ENCODE results near the gene SLC8A1.

Gene SLC8A1

DNA sequence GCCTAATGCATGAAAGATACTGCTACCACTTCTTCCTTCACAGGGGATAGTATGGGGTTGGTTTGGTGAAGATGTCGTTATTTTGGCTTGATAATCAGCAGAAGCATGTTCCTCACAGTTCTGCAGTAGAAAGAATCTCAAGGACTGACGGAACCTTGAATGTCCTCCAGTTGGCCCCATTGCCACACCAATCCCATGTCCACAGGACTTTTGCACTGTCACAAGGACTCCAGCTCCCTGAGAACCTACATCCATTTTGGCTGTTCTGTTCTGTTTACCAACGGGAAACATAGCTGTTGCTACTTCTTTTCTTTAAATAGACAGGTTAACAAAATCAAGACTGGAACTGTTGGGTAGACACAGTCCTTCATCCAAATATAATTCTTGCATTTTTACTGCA lies 270.0 kb downstream of the SLC8A1 start:
- no peaks in the 10 kb centered on the region for H3K4me1 Mint-ChIP-seq (ENCODE audit: low read depth)
- no peaks in the 10 kb centered on the region for H3K9me3 Mint-ChIP-seq
- no peaks in the 10 kb centered on the region for H3K27me3 Mint-ChIP-seq
- no peaks in the 10 kb centered on the region for H3K36me3 Mint-ChIP-seq (ENCODE audit: low read depth)
- H3K27ac Mint-ChIP-seq, result no peak overlapping the region
- no peak overlapping the region for H3K4me3 Mint-ChIP-seq

GRCh38 chr2:40179801-40180200 lies 272.1 kb downstream of the SLC8A1 start:
- no peak overlapping the region for H3K27ac Mint-ChIP-seq
- no peaks in the 10 kb centered on the region for H3K27me3 Mint-ChIP-seq
- H3K4me1 Mint-ChIP-seq (ENCODE audit: low read depth), result no peaks in the 10 kb centered on the region
- no peak overlapping the region for H3K4me3 Mint-ChIP-seq
- H3K9me3 Mint-ChIP-seq, result no peaks in the 10 kb centered on the region
- no peaks in the 10 kb centered on the region for H3K36me3 Mint-ChIP-seq (ENCODE audit: low read depth)

DNA sequence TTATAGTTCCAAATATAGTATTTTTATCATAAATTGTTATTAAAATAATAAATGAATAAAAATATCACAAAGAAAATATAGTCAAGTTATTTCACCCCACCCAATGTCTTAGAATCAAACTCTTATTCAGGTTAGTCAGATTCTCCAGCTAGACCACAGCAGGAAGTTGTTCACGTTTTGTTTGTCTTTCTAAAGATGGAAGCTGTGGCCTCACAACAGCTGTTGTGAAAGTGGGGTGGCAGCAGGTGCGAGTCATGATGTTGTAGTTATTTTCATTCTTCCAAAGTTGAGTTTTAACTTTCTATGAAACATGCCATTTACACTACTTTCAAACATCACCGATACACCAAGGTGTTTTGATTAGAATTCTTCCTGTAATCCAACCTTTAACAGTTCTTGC lies 272.9 kb downstream of the SLC8A1 start:
- H3K27ac Mint-ChIP-seq, result no peak overlapping the region

DNA sequence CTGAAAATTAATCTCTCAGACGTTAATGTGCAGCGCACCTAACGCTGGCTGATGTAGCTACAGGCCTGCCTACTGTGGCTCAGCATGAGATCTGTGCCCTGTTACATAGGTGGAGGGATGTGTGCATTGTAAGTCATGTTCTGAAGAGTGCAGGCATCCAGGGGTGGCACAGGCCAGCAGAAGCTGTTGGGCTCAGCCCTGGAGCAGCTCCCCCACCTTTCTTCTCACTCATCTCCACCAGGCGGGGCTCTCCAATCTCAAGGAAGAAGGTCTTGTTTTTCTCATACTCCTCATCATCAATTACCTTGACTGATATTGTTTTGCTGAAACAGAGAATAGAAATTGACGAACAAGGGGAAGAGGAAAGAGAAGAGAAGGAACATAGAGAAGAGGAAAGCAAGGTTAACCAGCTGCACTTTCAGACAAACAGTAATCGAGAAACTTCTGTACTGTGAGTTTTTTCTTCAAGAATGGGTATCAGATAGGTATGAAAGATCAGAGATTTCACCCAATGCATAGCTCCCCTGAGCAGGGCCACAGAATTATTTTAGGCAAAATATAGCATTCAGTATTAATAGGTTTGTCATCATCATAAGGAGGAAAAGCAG lies 273.6 kb downstream of the SLC8A1 start:
- H3K36me3 Mint-ChIP-seq (ENCODE audit: low read depth), result no peaks in the 10 kb centered on the region
- no peak overlapping the region for H3K27ac Mint-ChIP-seq
- no peaks in the 10 kb centered on the region for H3K9me3 Mint-ChIP-seq
- H3K27me3 Mint-ChIP-seq, result no peaks in the 10 kb centered on the region
- no peaks in the 10 kb centered on the region for H3K4me1 Mint-ChIP-seq (ENCODE audit: low read depth)
- H3K4me3 Mint-ChIP-seq, result no peak overlapping the region

More for the DNA sequence above, 272.9 kb downstream of the SLC8A1 start:
- Mint-ChIP-seq H3K36me3 (ENCODE audit: low read depth) (no peaks in the 10 kb centered on the region), H3K4me3 (no peak overlapping the region), H3K4me1 (ENCODE audit: low read depth) (no peaks in the 10 kb centered on the region), H3K9me3 (no peaks in the 10 kb centered on the region), H3K27me3 (no peaks in the 10 kb centered on the region)

DNA sequence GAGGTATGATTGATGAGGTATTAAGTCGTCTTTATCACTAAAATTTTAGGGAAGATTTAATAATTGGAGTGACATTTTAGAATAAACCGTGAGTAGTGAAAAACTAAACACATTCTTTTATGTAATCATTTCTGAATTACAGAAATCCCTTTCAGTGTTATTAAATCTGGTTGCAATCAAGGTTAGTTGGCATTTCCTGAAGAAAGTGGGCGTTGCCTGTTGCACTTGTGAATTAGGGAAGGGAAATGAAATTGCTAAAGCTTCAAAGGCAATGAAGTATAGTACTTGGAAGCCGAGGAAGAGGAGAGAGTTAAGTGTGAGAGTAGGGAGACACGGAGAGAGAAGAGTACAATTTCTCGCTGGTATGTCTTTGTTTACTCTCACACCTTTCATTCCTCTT lies 274.5 kb downstream of the SLC8A1 start:
- no peaks in the 10 kb centered on the region for H3K9me3 Mint-ChIP-seq
- H3K36me3 Mint-ChIP-seq (ENCODE audit: low read depth), result no peaks in the 10 kb centered on the region
- no peaks in the 10 kb centered on the region for H3K27me3 Mint-ChIP-seq
- no peak overlapping the region for H3K4me3 Mint-ChIP-seq
- no peak overlapping the region for H3K27ac Mint-ChIP-seq
- H3K4me1 Mint-ChIP-seq (ENCODE audit: low read depth), result no peaks in the 10 kb centered on the region

DNA sequence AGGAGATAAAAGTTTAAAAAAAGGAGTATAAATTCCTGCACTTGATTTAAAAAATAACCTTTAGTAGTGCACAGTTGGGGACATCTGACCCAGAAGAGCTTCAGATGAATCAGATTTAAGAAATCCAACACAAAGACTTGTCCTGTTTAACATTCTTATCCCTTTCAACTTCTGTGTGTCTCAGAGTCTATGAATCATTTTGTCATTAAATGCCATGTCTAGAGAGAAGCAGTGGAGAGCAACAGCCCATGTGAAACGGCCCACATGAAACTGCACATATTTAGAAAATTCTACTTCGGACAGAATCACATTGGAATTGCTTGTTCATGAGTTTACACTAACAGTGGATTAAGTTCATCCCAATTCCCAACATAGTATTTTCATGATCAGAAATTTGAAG lies 278.6 kb downstream of the SLC8A1 start:
- Mint-ChIP-seq H3K27ac (no peak overlapping the region), H3K4me3 (no peak overlapping the region), H3K36me3 (ENCODE audit: low read depth) (no peaks in the 10 kb centered on the region), H3K27me3 (no peaks in the 10 kb centered on the region), H3K9me3 (no peaks in the 10 kb centered on the region), H3K4me1 (ENCODE audit: low read depth) (peaks cover under 1% of the 10 kb centered on the region)

DNA sequence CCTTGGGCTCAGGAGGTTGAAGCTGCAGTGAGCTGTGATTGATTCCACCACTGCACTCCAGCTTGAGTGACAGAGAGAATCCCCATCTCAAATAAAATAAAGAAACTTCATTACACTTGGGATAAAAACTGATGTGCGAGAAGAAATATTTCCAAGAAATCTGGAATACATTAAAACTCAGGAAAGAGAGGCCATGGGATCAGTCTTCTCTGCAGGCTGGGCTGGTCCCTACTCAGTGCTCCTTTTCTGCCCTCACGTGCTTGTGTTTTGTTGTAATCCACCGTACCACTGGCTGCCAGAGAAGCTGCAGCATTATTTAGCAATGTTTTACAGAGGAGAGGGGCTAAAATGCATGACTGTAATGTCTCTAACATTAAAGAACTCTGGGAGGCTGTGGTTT lies 282.0 kb downstream of the SLC8A1 start:
- H3K9me3 Mint-ChIP-seq, result no peaks in the 10 kb centered on the region
- no peak overlapping the region for H3K4me3 Mint-ChIP-seq
- H3K4me1 Mint-ChIP-seq (ENCODE audit: low read depth), result peaks cover 5% of the 10 kb centered on the region
- H3K36me3 Mint-ChIP-seq (ENCODE audit: low read depth), result no peaks in the 10 kb centered on the region
- H3K27ac Mint-ChIP-seq, result no peak overlapping the region
- H3K27me3 Mint-ChIP-seq, result no peaks in the 10 kb centered on the region

GRCh38 chr2:40169430-40169829 lies 282.5 kb downstream of the SLC8A1 start:
- H3K27ac Mint-ChIP-seq, result no peak overlapping the region
- H3K9me3 Mint-ChIP-seq, result no peaks in the 10 kb centered on the region
- no peaks in the 10 kb centered on the region for H3K36me3 Mint-ChIP-seq (ENCODE audit: low read depth)

DNA sequence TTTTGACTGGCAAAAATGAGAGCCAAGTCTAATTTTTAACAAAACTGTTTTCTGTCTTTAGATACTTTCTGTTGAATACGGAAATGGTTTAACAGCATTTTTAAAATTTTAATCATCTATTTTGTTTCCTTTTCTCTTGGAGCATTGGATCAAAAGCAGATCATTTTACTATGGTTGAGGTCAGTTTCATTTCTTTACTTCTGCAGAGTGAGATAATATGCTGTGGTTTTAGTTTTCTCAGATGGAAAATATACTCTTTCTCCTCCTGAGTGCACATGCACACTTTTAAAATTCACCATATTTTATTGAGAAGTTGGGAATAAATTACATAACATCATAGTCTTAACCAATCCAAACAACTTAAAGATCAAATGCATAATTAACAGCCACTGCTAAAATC lies 283.3 kb downstream of the SLC8A1 start:
- Mint-ChIP-seq H3K36me3 (ENCODE audit: low read depth) (no peaks in the 10 kb centered on the region), H3K4me1 (ENCODE audit: low read depth) (peaks cover 5% of the 10 kb centered on the region), H3K27ac (no peak overlapping the region), H3K4me3 (no peak overlapping the region), H3K27me3 (no peaks in the 10 kb centered on the region), H3K9me3 (no peaks in the 10 kb centered on the region)

More at GRCh38 chr2:40169430-40169829, 282.5 kb downstream of the SLC8A1 start:
- no peaks in the 10 kb centered on the region for H3K27me3 Mint-ChIP-seq
- peaks cover 5% of the 10 kb centered on the region for H3K4me1 Mint-ChIP-seq (ENCODE audit: low read depth)
- H3K4me3 Mint-ChIP-seq, result no peak overlapping the region

DNA sequence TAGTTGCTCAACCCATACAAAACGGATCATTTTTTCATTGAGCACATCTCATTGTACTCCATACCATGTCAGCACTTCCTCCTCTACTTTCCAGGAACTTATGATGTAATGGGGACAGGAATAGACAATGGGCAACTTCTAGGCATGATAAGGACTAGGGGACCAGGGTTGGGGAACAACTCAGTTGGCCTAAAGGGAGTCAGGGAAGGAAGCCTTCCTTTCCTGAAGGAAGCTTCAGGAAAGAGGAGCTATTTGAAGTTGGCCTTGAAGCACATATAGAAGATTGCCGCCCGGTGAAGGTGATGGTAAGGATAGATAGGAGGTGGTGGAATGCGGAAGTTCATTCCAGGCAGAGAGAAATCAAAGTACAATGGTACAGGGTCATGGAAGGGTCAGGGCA lies 283.9 kb downstream of the SLC8A1 start:
- Mint-ChIP-seq H3K27ac (no peak overlapping the region), H3K4me1 (ENCODE audit: low read depth) (peaks cover 5% of the 10 kb centered on the region), H3K4me3 (no peak overlapping the region), H3K27me3 (no peaks in the 10 kb centered on the region), H3K36me3 (ENCODE audit: low read depth) (no peaks in the 10 kb centered on the region), H3K9me3 (no peaks in the 10 kb centered on the region)

DNA sequence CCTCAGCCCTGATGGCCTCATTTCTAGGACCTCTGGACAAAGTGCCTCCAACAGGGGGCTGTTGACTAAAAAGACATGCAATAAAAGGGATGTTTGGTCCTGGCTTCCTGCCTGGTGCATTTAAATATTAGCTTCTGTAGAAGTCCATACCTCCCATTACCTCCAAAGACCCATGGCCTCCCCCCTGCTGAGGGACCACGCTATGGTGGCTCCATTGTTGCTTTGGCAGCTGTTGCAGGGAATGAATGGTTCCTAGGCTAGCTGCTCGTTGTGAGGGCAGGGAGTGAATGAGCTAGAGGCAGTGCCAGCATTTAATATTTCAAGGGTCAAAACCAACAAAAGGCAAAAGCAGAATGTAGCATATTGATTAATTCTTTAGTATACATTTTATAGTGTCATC lies 285.9 kb downstream of the SLC8A1 start:
- no peaks in the 10 kb centered on the region for H3K27me3 Mint-ChIP-seq
- no peak overlapping the region for H3K27ac Mint-ChIP-seq
- no peaks in the 10 kb centered on the region for H3K36me3 Mint-ChIP-seq (ENCODE audit: low read depth)
- peaks cover 5% of the 10 kb centered on the region for H3K4me1 Mint-ChIP-seq (ENCODE audit: low read depth)
- H3K4me3 Mint-ChIP-seq, result no peak overlapping the region
- no peaks in the 10 kb centered on the region for H3K9me3 Mint-ChIP-seq

DNA sequence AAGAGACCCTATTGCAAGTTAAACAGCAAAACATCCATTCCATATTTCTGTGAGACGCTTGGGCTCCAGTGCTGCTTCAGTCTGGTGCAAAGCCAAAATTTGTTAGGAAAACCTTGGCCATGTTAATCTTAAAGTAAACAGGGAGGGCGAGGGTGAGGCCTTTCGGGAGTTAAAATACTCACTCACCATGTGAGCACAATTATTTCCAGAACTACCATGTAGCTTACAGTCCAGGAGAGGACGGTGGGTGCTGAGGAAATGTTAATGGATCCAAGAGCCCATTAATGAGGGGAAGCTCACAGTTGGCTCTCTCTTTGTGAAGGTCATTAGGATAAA lies 286.4 kb downstream of the SLC8A1 start:
- H3K27ac Mint-ChIP-seq, result no peak overlapping the region
- H3K4me1 Mint-ChIP-seq (ENCODE audit: low read depth), result peaks cover 5% of the 10 kb centered on the region
- no peak overlapping the region for H3K4me3 Mint-ChIP-seq
- no peaks in the 10 kb centered on the region for H3K9me3 Mint-ChIP-seq
- no peaks in the 10 kb centered on the region for H3K36me3 Mint-ChIP-seq (ENCODE audit: low read depth)
- H3K27me3 Mint-ChIP-seq, result no peaks in the 10 kb centered on the region

GRCh38 chr2:40164736-40165508 lies 287.0 kb downstream of the SLC8A1 start:
- no peaks in the 10 kb centered on the region for H3K27me3 Mint-ChIP-seq
- no peaks in the 10 kb centered on the region for H3K9me3 Mint-ChIP-seq
- no peak overlapping the region for H3K27ac Mint-ChIP-seq
- no peaks in the 10 kb centered on the region for H3K36me3 Mint-ChIP-seq (ENCODE audit: low read depth)
- H3K4me3 Mint-ChIP-seq, result no peak overlapping the region
- H3K4me1 Mint-ChIP-seq (ENCODE audit: low read depth), result peaks cover 5% of the 10 kb centered on the region

DNA sequence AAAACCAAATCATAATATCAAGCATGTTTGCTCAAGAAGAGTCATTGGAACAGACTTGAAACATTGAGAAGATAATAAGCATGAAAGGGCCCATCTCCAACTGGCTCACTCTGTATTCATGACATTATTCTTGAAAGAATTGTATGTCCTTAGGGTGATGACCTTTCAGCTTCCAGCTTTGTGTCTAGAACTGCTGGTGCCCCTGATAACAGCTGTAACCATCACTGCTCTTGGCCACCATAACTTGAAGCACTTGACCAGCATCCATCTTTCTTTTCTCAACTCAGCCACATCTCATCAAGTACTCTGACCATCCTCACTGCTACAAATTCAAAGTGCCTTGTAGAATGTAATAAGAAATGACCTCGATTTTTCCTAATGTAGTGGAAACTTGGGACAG lies 289.9 kb downstream of the SLC8A1 start:
- H3K27ac Mint-ChIP-seq, result no peak overlapping the region
- no peaks in the 10 kb centered on the region for H3K4me1 Mint-ChIP-seq (ENCODE audit: low read depth)
- no peaks in the 10 kb centered on the region for H3K9me3 Mint-ChIP-seq

GRCh38 chr2:40160751-40161218 lies 291.1 kb downstream of the SLC8A1 start:
- H3K27me3 Mint-ChIP-seq, result no peaks in the 10 kb centered on the region
- no peaks in the 10 kb centered on the region for H3K36me3 Mint-ChIP-seq (ENCODE audit: low read depth)
- no peaks in the 10 kb centered on the region for H3K4me1 Mint-ChIP-seq (ENCODE audit: low read depth)
- no peaks in the 10 kb centered on the region for H3K9me3 Mint-ChIP-seq
- no peak overlapping the region for H3K4me3 Mint-ChIP-seq
- no peak overlapping the region for H3K27ac Mint-ChIP-seq

More for the DNA sequence above, 289.9 kb downstream of the SLC8A1 start:
- no peak overlapping the region for H3K4me3 Mint-ChIP-seq
- H3K27me3 Mint-ChIP-seq, result no peaks in the 10 kb centered on the region
- no peaks in the 10 kb centered on the region for H3K36me3 Mint-ChIP-seq (ENCODE audit: low read depth)

DNA sequence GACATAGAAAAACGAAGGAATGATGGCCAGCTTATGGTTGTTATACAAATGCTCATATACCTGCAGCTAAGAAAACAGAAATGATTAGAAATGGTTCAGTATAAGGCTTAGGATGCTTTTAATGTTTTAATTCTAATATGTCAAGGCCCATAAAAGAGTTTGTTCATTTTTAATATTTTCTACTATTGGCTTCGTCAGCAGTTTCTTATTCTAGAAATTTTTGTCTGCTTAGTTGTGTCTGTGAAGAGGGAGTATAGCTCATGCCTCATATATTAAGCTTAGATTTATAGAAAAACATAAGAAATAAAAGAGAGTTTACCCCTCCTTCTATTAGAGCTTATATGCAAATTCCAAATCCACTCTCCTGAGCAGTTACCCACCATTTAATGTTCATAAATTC lies 292.6 kb downstream of the SLC8A1 start:
- no peaks in the 10 kb centered on the region for H3K27me3 Mint-ChIP-seq
- no peak overlapping the region for H3K27ac Mint-ChIP-seq
- H3K9me3 Mint-ChIP-seq, result no peaks in the 10 kb centered on the region
- H3K36me3 Mint-ChIP-seq (ENCODE audit: low read depth), result no peaks in the 10 kb centered on the region
- H3K4me3 Mint-ChIP-seq, result no peak overlapping the region
- no peaks in the 10 kb centered on the region for H3K4me1 Mint-ChIP-seq (ENCODE audit: low read depth)

Data from stimulated activated naive CD8-positive, alpha-beta T cell treated with anti-CD3 and anti-CD28 coated beads, Interleukin-15, Interleukin-2, amounts not matched to agents 100 ng/mL and 50 ng/mL, for 24 hours (primary cell).